Neuronal stem cell (in vitro differentiated cells): ENCODE measurements around the gene LRRC70.

Source experiments
- DNase-seq: peaks from one replicate; pipeline ENCODE4 v3.0.0-alpha.2; 2013; ENCODE audit warnings: low spot score
- H2AFZ ChIP-seq: one replicate; pipeline ENCODE4 v1.6.1; 2013; ENCODE audit warnings: mild to moderate bottlenecking, low read length, inconsistent platforms
- H2AK5ac ChIP-seq: 2 replicates; pipeline ENCODE4 v1.6.1; 2013; ENCODE audit warnings: low read depth, mild to moderate bottlenecking, inconsistent platforms, low read length, moderate library complexity, mixed read lengths
- H2BK120ac ChIP-seq: 2 replicates; pipeline ENCODE4 v1.6.1; 2013; ENCODE audit warnings: low read depth, mild to moderate bottlenecking, inconsistent platforms, low read length, moderate library complexity, mixed read lengths
- H2BK12ac ChIP-seq: one replicate; pipeline ENCODE4 v1.6.1; 2013; ENCODE audit warnings: low read length, inconsistent platforms
- H2BK15ac ChIP-seq: 2 replicates; pipeline ENCODE4 v1.6.1; 2013; ENCODE audit warnings: mild to moderate bottlenecking, low read length, inconsistent platforms, mixed read lengths
- H2BK5ac ChIP-seq: one replicate; pipeline ENCODE4 v1.6.1; 2013; ENCODE audit warnings: inconsistent platforms, mild to moderate bottlenecking, low read length, moderate library complexity
- H3K14ac ChIP-seq: one replicate; pipeline ENCODE4 v1.6.1; 2013; ENCODE audit warnings: low read length, inconsistent platforms
- H3K18ac ChIP-seq: 2 replicates; pipeline ENCODE4 v1.6.1; 2013; ENCODE audit warnings: low read length, inconsistent platforms
- H3K23ac ChIP-seq: 2 replicates; pipeline ENCODE4 v1.6.1; 2013; ENCODE audit warnings: low read depth, mild to moderate bottlenecking, mixed read lengths, low read length, inconsistent platforms; ENCODE audit not compliant: poor library complexity
- H3K27ac ChIP-seq: replicated peaks from 3 replicates; pipeline ENCODE4 v1.5.1; 2013; ENCODE audit warnings: low read length, inconsistent platforms
- H3K27me3 ChIP-seq, 3 experiments: 2 replicates each; pipeline ENCODE4 v1.6.1; 2013; ENCODE audit warnings: low read length in 3 of 3, mild to moderate bottlenecking in 2 of 3, inconsistent platforms in 1 of 3, low read depth in 1 of 3, mixed read lengths in 1 of 3, moderate library complexity in 1 of 3; ENCODE audit not compliant: control insufficient read depth in 3 of 3, insufficient read depth in 3 of 3
- H3K36me3 ChIP-seq, 2 donors: replicated peaks in 1 of 2; 2 replicates each; pipeline ENCODE4 v1.6.1; 2013; ENCODE audit warnings: low read length in 2 of 2; ENCODE audit not compliant: control insufficient read depth in 2 of 2, insufficient read depth in 2 of 2
- H3K4ac ChIP-seq: 2 replicates; pipeline ENCODE4 v1.6.1; 2013; ENCODE audit warnings: inconsistent platforms, mild to moderate bottlenecking, low read length, moderate library complexity
- H3K4me1 ChIP-seq, 2 donors: 1 replicate in 1 of 2; 2 replicates in 1 of 2; pipeline ENCODE4 v1.6.1; 2013; ENCODE audit warnings: low read length in 2 of 2, low read depth in 1 of 2; ENCODE audit not compliant: control insufficient read depth in 2 of 2, insufficient read depth in 1 of 2
- H3K4me2 ChIP-seq: one replicate; pipeline ENCODE4 v1.6.1; 2013; ENCODE audit warnings: mild to moderate bottlenecking, low read length, inconsistent platforms; ENCODE audit not compliant: insufficient read depth, poor library complexity, severe bottlenecking
- H3K4me3 ChIP-seq, 2 donors: 2 replicates each; pipeline ENCODE4 v1.5.1; 2013; ENCODE audit warnings: low read length in 2 of 2, mild to moderate bottlenecking in 2 of 2, inconsistent platforms in 1 of 2, moderate library complexity in 1 of 2
- H3K79me1 ChIP-seq: one replicate; pipeline ENCODE4 v1.6.1; 2013; ENCODE audit warnings: low read depth, mild to moderate bottlenecking, inconsistent platforms, low read length, moderate library complexity
- H3K9ac ChIP-seq: one replicate; pipeline ENCODE4 v1.6.1; 2013; ENCODE audit warnings: mild to moderate bottlenecking, low read depth, low read length, inconsistent platforms; ENCODE audit not compliant: poor library complexity
- H3K9me3 ChIP-seq, 2 donors: replicated peaks in 1 of 2; 2 replicates each; pipeline versions ENCODE3 to v1.6.1; 2013; ENCODE audit warnings: low read length in 2 of 2, mild to moderate bottlenecking in 2 of 2, inconsistent platforms in 1 of 2, low read depth in 1 of 2, mixed read lengths in 1 of 2, moderate library complexity in 1 of 2; ENCODE audit not compliant: control insufficient read depth in 2 of 2, insufficient read depth in 1 of 2
- H4K8ac ChIP-seq: one replicate; pipeline ENCODE4 v1.6.1; 2013; ENCODE audit warnings: low read depth, mild to moderate bottlenecking, inconsistent platforms, low read length, moderate library complexity
- H4K91ac ChIP-seq: one replicate; pipeline ENCODE4 v1.6.1; 2013; ENCODE audit warnings: low read length, low read depth, mild to moderate bottlenecking, inconsistent platforms; ENCODE audit not compliant: poor library complexity
- WGBS, 2 donors: extraction: QIAGEN DNeasy Blood & Tissue Kit; methylation state at CpG; one replicate each; pipeline ENCODE4 v1.1.7; 2013; ENCODE audit warnings: missing lambda C conversion rate in 2 of 2, mixed read lengths in 1 of 2; ENCODE audit not compliant: insufficient read length in 2 of 2, insufficient replicate concordance in 1 of 2; ENCODE audit errors: extremely low coverage in 2 of 2; 5-methylcytosine and 5-hydroxymethylcytosine counted together

Gene LRRC70

DNA sequence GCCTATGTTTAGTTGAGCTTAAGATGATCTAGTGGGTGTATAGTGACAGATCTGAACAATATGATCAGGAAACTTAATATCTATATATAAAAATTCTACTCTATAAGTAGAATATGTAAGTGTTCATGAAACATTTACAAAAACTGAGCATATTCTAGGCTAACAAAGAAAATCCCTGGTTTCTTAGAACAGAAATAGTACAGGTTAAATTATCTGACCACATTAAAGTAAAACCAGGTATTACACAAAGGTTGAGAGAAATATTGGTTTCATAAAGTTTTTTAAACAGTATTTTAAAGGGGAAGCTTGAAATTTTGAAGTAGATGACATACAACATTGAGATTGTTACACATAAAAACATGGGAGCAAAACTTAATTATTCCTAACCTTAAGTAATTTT lies 39.3 kb downstream of the LRRC70 start:
- Histone ChIP-seq H3K14ac (no peak overlapping the region), H2AK5ac (no peak overlapping the region), H2BK5ac (no peak overlapping the region), H3K36me3 (peaks cover 7 to 14% of the 10 kb centered on the region in 2 donors), H2AFZ (no peak overlapping the region), H3K4ac (no peak overlapping the region), H3K4me1 (peaks cover 0 to 2% of the 10 kb centered on the region in 2 donors), H2BK15ac (no peak overlapping the region), H3K4me2 (no peak overlapping the region), H3K9ac (no peak overlapping the region), H3K27ac (no peak overlapping the region), H3K23ac (no peak overlapping the region), H3K79me1 (no peaks in the 10 kb centered on the region), H3K9me3 (peaks cover 4 to 12% of the 10 kb centered on the region in 2 donors), H4K91ac (no peak overlapping the region), H3K18ac (no peak overlapping the region), H4K8ac (no peak overlapping the region), H2BK120ac (no peak overlapping the region), H3K27me3 (no peaks in the 10 kb centered on the region), H3K4me3 (no peak overlapping the region), H2BK12ac (no peak overlapping the region)
- no peak for DNase-seq

DNA sequence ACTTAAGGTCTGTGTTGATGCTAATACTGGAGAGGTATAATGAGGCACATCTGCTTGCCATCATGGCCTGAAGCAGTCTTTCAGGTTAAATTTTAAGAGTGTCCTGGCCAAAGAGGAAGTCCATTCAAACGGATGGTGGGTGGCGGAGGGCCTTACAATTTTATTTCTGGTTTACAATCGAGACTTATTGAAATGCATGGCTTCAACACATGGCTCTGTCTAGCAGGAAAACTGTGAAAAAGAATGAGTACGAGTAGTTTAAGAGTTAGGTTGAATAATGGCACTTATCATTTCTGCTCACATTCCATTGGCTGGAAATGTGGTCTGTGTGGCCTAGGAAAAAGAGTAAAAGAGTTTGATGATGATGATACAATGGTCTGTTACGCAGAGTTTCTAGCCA lies 42.1 kb downstream of the LRRC70 start:
- Histone ChIP-seq H2BK12ac (no peak overlapping the region), H3K23ac (no peak overlapping the region), H3K79me1 (no peaks in the 10 kb centered on the region), H2BK5ac (no peak overlapping the region), H3K4me1 (peaks cover 0 to 2% of the 10 kb centered on the region in 2 donors), H4K8ac (no peak overlapping the region), H3K9ac (no peak overlapping the region), H3K36me3 (no peaks in the 10 kb centered on the region), H3K9me3 (no peaks in the 10 kb centered on the region), H2AK5ac (no peak overlapping the region), H3K18ac (no peak overlapping the region), H2BK15ac (no peak overlapping the region), H2BK120ac (no peak overlapping the region), H3K27ac (no peak overlapping the region), H3K27me3 (no peaks in the 10 kb centered on the region), H3K4me2 (no peak overlapping the region), H2AFZ (no peak overlapping the region), H3K14ac (no peak overlapping the region), H3K4ac (no peak overlapping the region), H3K4me3 (no peak overlapping the region), H4K91ac (no peak overlapping the region)
- no peak for DNase-seq
- no CpG with 5 or more reads among the region's 5 CpGs for WGBS, 2 donors

DNA sequence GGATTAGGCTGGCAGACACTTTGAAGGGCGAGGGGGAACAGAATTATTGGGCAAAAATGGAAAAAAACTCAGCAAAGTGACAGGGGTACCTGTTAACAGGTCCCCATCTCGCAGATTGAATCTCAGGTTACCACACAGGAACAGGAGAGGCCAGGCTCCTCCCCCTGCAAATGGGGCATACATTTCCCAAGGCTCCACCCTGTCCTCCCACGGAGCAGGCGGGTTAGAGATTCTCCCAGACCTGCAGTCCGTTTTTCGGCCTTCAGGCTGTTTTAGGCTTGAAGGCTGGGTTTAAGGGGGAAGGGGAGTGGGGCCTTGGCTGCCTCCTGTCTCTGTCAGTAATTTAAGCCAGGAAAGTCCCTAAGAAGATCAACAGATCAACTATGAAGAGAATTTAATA lies 42.7 kb downstream of the LRRC70 start:
- Histone ChIP-seq H3K4me3 (no peak overlapping the region), H2AK5ac (no peak overlapping the region), H3K4me1 (peaks cover 0 to 2% of the 10 kb centered on the region in 2 donors), H2BK15ac (no peak overlapping the region), H2BK12ac (no peak overlapping the region), H3K4ac (no peak overlapping the region), H4K8ac (no peak overlapping the region), H3K18ac (no peak overlapping the region), H3K4me2 (no peak overlapping the region), H3K36me3 (no peaks in the 10 kb centered on the region), H3K9me3 (no peaks in the 10 kb centered on the region), H2AFZ (no peak overlapping the region), H3K9ac (no peak overlapping the region), H3K23ac (no peak overlapping the region), H3K79me1 (no peaks in the 10 kb centered on the region), H2BK120ac (no peak overlapping the region), H2BK5ac (no peak overlapping the region), H4K91ac (no peak overlapping the region), H3K27ac (no peak overlapping the region), H3K27me3 (no peaks in the 10 kb centered on the region), H3K14ac (no peak overlapping the region)
- WGBS, 2 donors, result no CpG with 5 or more reads among the region's 6 CpGs
- peak; percentile 36 for DNase-seq

DNA sequence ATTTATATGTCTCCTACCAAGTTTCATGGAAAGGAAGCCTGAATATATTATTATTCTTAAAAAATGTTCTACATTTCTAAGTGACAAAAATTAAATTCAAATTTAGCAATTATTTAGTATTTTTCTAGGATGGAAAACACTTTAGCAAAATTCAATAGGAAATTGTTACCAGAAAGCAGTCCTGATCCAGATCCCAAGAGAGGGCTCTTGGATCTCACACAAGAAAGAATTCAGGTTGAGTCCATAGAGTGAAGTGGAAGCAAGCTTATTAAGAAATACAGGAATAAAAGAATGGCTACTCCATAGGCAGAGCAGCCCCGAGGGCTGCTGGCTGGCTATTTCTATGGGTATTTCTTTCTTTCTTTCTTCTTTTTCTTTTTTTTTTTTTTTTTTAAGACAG lies 44.7 kb downstream of the LRRC70 start:
- DNase-seq, result no peak

More for the DNA sequence above, 44.7 kb downstream of the LRRC70 start:
- Histone ChIP-seq H3K27ac (no peak overlapping the region), H3K14ac (no peak overlapping the region), H2AK5ac (no peak overlapping the region), H3K18ac (no peak overlapping the region), H3K9me3 (no peaks in the 10 kb centered on the region), H4K8ac (no peak overlapping the region), H4K91ac (no peak overlapping the region), H3K79me1 (no peaks in the 10 kb centered on the region), H2BK5ac (no peak overlapping the region), H2BK120ac (no peak overlapping the region), H3K27me3 (no peaks in the 10 kb centered on the region), H3K4me2 (no peak overlapping the region), H2BK15ac (no peak overlapping the region), H2AFZ (no peak overlapping the region), H2BK12ac (no peak overlapping the region), H3K4me3 (no peak overlapping the region), H3K23ac (no peak overlapping the region), H3K9ac (no peak overlapping the region), H3K4ac (no peak overlapping the region), H3K36me3 (peaks cover 3 to 15% of the 10 kb centered on the region in 2 donors), H3K4me1 (peaks cover 0 to 6% of the 10 kb centered on the region in 2 donors)
- WGBS, 2 donors, result no CpG with 5 or more reads among the region's 1 CpG
